ENCODE results near the gene SULF2. TPM values are rescaled to one million over a fixed set of nuclear protein-coding genes. Genes with fewer than 3 reads are reported as not detected.

SULF2 gene
- total and polyA plus RNA-seq, 2 of the 4 experiments (the other 2 are of a cell fraction) = 0.54 to 0.77 TPM

- Histone ChIP-seq H2AK5ac (ENCODE audit: low read depth, low read length) (no peak overlapping the region), H3K23ac (ENCODE audit: low read depth, low read length) (no peak overlapping the region), H3K14ac (replicated peaks; ENCODE audit: low read depth, low read length) (no peak overlapping the region), H2BK15ac (ENCODE audit: low read depth, low read length) (no peak overlapping the region), H4K5ac (ENCODE audit: low read depth, low read length) (no peak overlapping the region), H4K20me1 (ENCODE audit: insufficient read depth, low read length) (no peaks in the 10 kb centered on the region), H3K4me1 (ENCODE audit: control insufficient read depth, insufficient read depth, low read length) (no peaks in the 10 kb centered on the region; the same call in 1 of the 2 replicates), H3K27me3 (ENCODE audit: control insufficient read depth, insufficient read depth, low read length) (peaks cover 2% of the 10 kb centered on the region), H4K8ac (ENCODE audit: low read depth in 2 of 2, low read length in 2 of 2) (no peak overlapping the region), H2BK120ac (ENCODE audit: low read depth, low read length) (no peak overlapping the region), H3K9me1 (ENCODE audit: insufficient read depth, low read length) (no peaks in the 10 kb centered on the region), H3K79me1 (ENCODE audit: low read depth in 1 of 2, low read length in 2 of 2) (no peaks in the 10 kb centered on the region), H3K4me3 (ENCODE audit: insufficient read depth, low read depth, low read length) (no peak overlapping the region), H3K4me2 (ENCODE audit: low read depth, low read length) (no peak overlapping the region), H3K27ac (ENCODE audit: insufficient read depth, low read length) (no peak overlapping the region), H2AFZ (replicated peaks; ENCODE audit: low read length, poor library complexity) (no peak overlapping the region), H3K18ac (ENCODE audit: low read depth, low read length) (no peak overlapping the region), H3K9ac (ENCODE audit: low read depth, low read length) (no peak overlapping the region), H3K4ac (ENCODE audit: low read depth, low read length) (no peak overlapping the region), H4K91ac (ENCODE audit: insufficient read depth, low read depth, low read length) (no peak overlapping the region), H3K36me3 (ENCODE audit: control insufficient read depth, insufficient read depth, low read length) (no peaks in the 10 kb centered on the region), H2BK5ac (ENCODE audit: low read depth, low read length, poor library complexity, severe bottlenecking) (no peak overlapping the region), H3K9me3 (ENCODE audit: control insufficient read depth, insufficient read depth, low read length) (no peaks in the 10 kb centered on the region), H2BK20ac (ENCODE audit: low read depth, low read length) (no peak overlapping the region), H3K56ac (ENCODE audit: extremely low read depth, insufficient read depth, low read length) (no peak overlapping the region), H2AK9ac (replicated peaks; ENCODE audit: low read depth, low read length, poor library complexity) (no peak overlapping the region)
- ATAC-seq (ENCODE audit: low read depth) (no peak), DNase-seq (no peak)
- no TSS peak for BruUV-seq (replicated peaks)
- intact Hi-C loops (cut with micrococcal nuclease) (no loop called here), in situ Hi-C loops (cut with MboI; ENCODE audit: low sequenced_read_pairs) (no loop called here), dilution Hi-C loops (cut with HindIII; ENCODE audit: low sequenced_read_pairs, unreplicated experiment) (no loop called here)
- ChIA-PET CTCF (no interaction called here), POLR2A (ENCODE audit: unreplicated experiment) (no interaction called here)
- TF ChIP-seq MXI1 (IDR thresholded peaks at IDR 0.05; ENCODE audit: borderline replicate concordance, low read depth, low read length) = no peak
- no peak for TF ChIP-seq CTCF (conservative IDR thresholded peaks at IDR 0.05; ENCODE audit: low read depth, low read length)
- TF ChIP-seq CHD1 (IDR thresholded peaks at IDR 0.05; ENCODE audit: low read depth, low read length) = no peak
- no peak for TF ChIP-seq RAD21 (IDR thresholded peaks at IDR 0.05; ENCODE audit: low read length)
- TF ChIP-seq MAZ (IDR thresholded peaks at IDR 0.05; ENCODE audit: borderline replicate concordance, low read depth, low read length) = no peak
- TF ChIP-seq ELK1 (IDR thresholded peaks at IDR 0.05; ENCODE audit: borderline replicate concordance, low read depth, low read length) = no peak
- no peak for TF ChIP-seq POLR2A (IDR thresholded peaks at IDR 0.05; ENCODE audit: low read depth, low read length)
- TF ChIP-seq SMC3 (IDR thresholded peaks at IDR 0.05; ENCODE audit: low read depth, low read length) = no peak
- TF ChIP-seq FOS (IDR thresholded peaks at IDR 0.05; ENCODE audit: low read depth, low read length) = no peak
- no peak for TF ChIP-seq RFX5 (IDR thresholded peaks at IDR 0.05; ENCODE audit: low read depth, low read length)
- TF ChIP-seq RCOR1 (IDR thresholded peaks at IDR 0.05; ENCODE audit: insufficient replicate concordance, low read length) = no peak
- TF ChIP-seq MAFK (IDR thresholded peaks at IDR 0.05; ENCODE audit: low read depth, low read length) = no peak
- TF ChIP-seq NFE2L2 (IDR thresholded peaks at IDR 0.05; ENCODE audit: low read depth, low read length) = no peak
- no peak for TF ChIP-seq CEBPB (IDR thresholded peaks at IDR 0.05; ENCODE audit: low read depth, low read length)
- TF ChIP-seq USF2 (IDR thresholded peaks at IDR 0.05; ENCODE audit: low read depth, low read length) = no peak
- WGBS, 2 experiments (ENCODE audit: extremely low coverage in 2 of 2, insufficient read length in 1 of 2) = no CpG with 5 or more reads among the region's 4 CpGs
Measured at GRCh38 chr20:47749339-47749738, 35.9 kb downstream of the SULF2 start.

Data from IMR-90 (cell line).